ENCODE results near the gene GSG1L2. TPM values are rescaled to one million over a fixed set of nuclear protein-coding genes. Genes with fewer than 3 reads are reported as not detected.

The GSG1L2 gene
- total and polyA plus RNA-seq, 4 donors = not detected

DNA sequence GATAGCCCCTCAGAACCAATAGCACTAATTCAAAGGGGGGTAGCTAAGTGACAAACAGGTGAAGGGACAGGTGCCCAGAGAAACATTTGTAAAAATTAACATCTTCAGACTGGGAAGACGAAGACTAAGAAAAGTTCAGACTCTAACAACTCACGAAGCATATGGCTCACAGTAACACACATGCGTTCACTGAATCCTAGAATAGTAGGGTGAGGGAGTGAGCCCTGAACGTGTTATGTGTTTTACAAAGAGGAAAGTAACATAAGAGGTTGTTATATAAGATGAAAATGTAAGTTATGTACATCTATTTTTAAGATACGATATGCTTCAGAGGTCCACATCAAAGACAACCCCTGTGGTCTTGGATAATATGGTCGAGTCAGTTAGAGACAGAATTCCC, 15.2 kb downstream of the GSG1L2 start:
- Histone ChIP-seq H3K9me3 (ENCODE audit: control insufficient read depth in 4 of 4, low read length in 3 of 4) (no peaks in the 10 kb centered on the region), H3K27ac (ENCODE audit: low read depth in 1 of 2, low read length in 2 of 2) (no peak overlapping the region), H3K4me1 (ENCODE audit: control insufficient read depth in 4 of 4, insufficient read depth in 4 of 4, low read length in 3 of 4) (no peaks in the 10 kb centered on the region), H3K9ac (ENCODE audit: low read depth in 1 of 2, low read length in 2 of 2) (no peak overlapping the region), H3K4me3 (ENCODE audit: low read depth in 1 of 3, low read length in 3 of 3) (no peak overlapping the region), H3K36me3 (ENCODE audit: control insufficient read depth in 4 of 4, insufficient read depth in 3 of 4, low read depth in 1 of 4, low read length in 3 of 4) (no peaks in the 10 kb centered on the region), H3K27me3 (ENCODE audit: control insufficient read depth in 4 of 4, insufficient read depth in 4 of 4, low read length in 3 of 4) (peaks cover 0 to 8% (median 2%) of the 10 kb centered on the region in 4 donors)
- DNase-seq (ENCODE audit: low spot score) = no peak
- TF ChIP-seq YY1 (IDR thresholded peaks at IDR 0.05) = no peak
- TF ChIP-seq, protein P1, sequence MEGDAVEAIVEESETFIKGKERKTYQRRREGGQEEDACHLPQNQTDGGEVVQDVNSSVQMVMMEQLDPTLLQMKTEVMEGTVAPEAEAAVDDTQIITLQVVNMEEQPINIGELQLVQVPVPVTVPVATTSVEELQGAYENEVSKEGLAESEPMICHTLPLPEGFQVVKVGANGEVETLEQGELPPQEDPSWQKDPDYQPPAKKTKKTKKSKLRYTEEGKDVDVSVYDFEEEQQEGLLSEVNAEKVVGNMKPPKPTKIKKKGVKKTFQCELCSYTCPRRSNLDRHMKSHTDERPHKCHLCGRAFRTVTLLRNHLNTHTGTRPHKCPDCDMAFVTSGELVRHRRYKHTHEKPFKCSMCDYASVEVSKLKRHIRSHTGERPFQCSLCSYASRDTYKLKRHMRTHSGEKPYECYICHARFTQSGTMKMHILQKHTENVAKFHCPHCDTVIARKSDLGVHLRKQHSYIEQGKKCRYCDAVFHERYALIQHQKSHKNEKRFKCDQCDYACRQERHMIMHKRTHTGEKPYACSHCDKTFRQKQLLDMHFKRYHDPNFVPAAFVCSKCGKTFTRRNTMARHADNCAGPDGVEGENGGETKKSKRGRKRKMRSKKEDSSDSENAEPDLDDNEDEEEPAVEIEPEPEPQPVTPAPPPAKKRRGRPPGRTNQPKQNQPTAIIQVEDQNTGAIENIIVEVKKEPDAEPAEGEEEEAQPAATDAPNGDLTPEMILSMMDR (IDR thresholded peaks at IDR 0.05; ENCODE audit: low read depth, low read length, missing input control) = no peak
- TF ChIP-seq GABPA (IDR thresholded peaks at IDR 0.05 in 1 of 2, conservative IDR thresholded peaks at IDR 0.05 in 1 of 2) = no peak
- TF ChIP-seq EGR1 (IDR thresholded peaks at IDR 0.05; ENCODE audit: low read depth in 2 of 2) = no peak
- TF ChIP-seq ZBTB33 (IDR thresholded peaks at IDR 0.05) = no peak
- TF ChIP-seq FOXA2 (IDR thresholded peaks at IDR 0.05) = no peak
- TF ChIP-seq RXRA (IDR thresholded peaks at IDR 0.05) = no peak
- no peak for TF ChIP-seq MAX (IDR thresholded peaks at IDR 0.05)
- TF ChIP-seq, protein P2, sequence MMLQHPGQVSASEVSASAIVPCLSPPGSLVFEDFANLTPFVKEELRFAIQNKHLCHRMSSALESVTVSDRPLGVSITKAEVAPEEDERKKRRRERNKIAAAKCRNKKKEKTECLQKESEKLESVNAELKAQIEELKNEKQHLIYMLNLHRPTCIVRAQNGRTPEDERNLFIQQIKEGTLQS (IDR thresholded peaks at IDR 0.05) = no peak
- WGBS = 69% methylated on average over 6 of the region's 6 CpGs

DNA sequence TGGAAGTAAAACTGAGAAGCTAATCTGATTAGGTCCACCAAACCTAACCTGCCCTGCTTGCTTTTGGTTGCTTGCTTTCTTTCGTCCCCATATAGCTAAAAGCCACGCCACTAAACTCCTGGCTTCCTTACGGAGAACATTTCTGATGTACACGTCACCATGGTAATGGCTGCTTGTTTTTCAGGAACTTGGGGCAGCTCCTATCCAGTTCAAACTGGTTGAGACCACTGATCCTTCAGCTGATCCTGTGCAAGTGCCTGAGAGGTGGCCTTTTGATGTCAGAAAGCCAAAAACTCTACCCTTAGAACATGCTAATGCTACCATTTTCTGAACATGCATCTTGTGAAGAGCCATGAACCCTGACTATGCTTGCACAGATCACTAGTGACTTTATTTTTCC, 16.1 kb downstream of the GSG1L2 start:
- Histone ChIP-seq H3K9ac (ENCODE audit: low read depth in 1 of 2, low read length in 2 of 2) (no peak overlapping the region), H3K27ac (ENCODE audit: low read depth in 1 of 2, low read length in 2 of 2) (no peak overlapping the region), H3K27me3 (ENCODE audit: control insufficient read depth in 4 of 4, insufficient read depth in 4 of 4, low read length in 3 of 4) (peaks cover 0 to 4% (median 2%) of the 10 kb centered on the region in 4 donors), H3K9me3 (ENCODE audit: control insufficient read depth in 4 of 4, low read length in 3 of 4) (no peaks in the 10 kb centered on the region), H3K4me3 (ENCODE audit: low read depth in 1 of 3, low read length in 3 of 3) (no peak overlapping the region), H3K4me1 (ENCODE audit: control insufficient read depth in 4 of 4, insufficient read depth in 4 of 4, low read length in 3 of 4) (no peaks in the 10 kb centered on the region), H3K36me3 (ENCODE audit: control insufficient read depth in 4 of 4, insufficient read depth in 3 of 4, low read depth in 1 of 4, low read length in 3 of 4) (no peaks in the 10 kb centered on the region)
- WGBS = 70% methylated on average over 4 of the region's 4 CpGs
- no peak for TF ChIP-seq EGR1 (IDR thresholded peaks at IDR 0.05; ENCODE audit: low read depth in 2 of 2)
- no peak for TF ChIP-seq HNF4G (IDR thresholded peaks at IDR 0.05)
- no peak for TF ChIP-seq SP1 (IDR thresholded peaks at IDR 0.05)
- TF ChIP-seq FOXA1 (IDR thresholded peaks at IDR 0.05) = no peak
- TF ChIP-seq GABPA (IDR thresholded peaks at IDR 0.05 in 1 of 2, conservative IDR thresholded peaks at IDR 0.05 in 1 of 2) = no peak
- DNase-seq (ENCODE audit: low spot score) = no peak

- no peaks in the 10 kb centered on the region for H3K36me3 ChIP-seq (ENCODE audit: control insufficient read depth in 4 of 4, insufficient read depth in 3 of 4, low read depth in 1 of 4, low read length in 3 of 4)
- no peak overlapping the region for H3K27ac ChIP-seq (ENCODE audit: low read depth in 1 of 2, low read length in 2 of 2)
- no peak overlapping the region for H3K4me3 ChIP-seq (ENCODE audit: low read depth in 1 of 3, low read length in 3 of 3)
- H3K4me1 ChIP-seq (ENCODE audit: control insufficient read depth in 4 of 4, insufficient read depth in 4 of 4, low read length in 3 of 4) = no peaks in the 10 kb centered on the region
- TF ChIP-seq, protein P3, sequence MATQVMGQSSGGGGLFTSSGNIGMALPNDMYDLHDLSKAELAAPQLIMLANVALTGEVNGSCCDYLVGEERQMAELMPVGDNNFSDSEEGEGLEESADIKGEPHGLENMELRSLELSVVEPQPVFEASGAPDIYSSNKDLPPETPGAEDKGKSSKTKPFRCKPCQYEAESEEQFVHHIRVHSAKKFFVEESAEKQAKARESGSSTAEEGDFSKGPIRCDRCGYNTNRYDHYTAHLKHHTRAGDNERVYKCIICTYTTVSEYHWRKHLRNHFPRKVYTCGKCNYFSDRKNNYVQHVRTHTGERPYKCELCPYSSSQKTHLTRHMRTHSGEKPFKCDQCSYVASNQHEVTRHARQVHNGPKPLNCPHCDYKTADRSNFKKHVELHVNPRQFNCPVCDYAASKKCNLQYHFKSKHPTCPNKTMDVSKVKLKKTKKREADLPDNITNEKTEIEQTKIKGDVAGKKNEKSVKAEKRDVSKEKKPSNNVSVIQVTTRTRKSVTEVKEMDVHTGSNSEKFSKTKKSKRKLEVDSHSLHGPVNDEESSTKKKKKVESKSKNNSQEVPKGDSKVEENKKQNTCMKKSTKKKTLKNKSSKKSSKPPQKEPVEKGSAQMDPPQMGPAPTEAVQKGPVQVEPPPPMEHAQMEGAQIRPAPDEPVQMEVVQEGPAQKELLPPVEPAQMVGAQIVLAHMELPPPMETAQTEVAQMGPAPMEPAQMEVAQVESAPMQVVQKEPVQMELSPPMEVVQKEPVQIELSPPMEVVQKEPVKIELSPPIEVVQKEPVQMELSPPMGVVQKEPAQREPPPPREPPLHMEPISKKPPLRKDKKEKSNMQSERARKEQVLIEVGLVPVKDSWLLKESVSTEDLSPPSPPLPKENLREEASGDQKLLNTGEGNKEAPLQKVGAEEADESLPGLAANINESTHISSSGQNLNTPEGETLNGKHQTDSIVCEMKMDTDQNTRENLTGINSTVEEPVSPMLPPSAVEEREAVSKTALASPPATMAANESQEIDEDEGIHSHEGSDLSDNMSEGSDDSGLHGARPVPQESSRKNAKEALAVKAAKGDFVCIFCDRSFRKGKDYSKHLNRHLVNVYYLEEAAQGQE (IDR thresholded peaks at IDR 0.05) = no peak
- TF ChIP-seq SP1 (IDR thresholded peaks at IDR 0.05) (no peak), MAX (IDR thresholded peaks at IDR 0.05) (no peak), JUND (IDR thresholded peaks at IDR 0.05) (no peak), RAD21 (IDR thresholded peaks at IDR 0.05) (no peak), YY1 (IDR thresholded peaks at IDR 0.05) (no peak), HNF4G (IDR thresholded peaks at IDR 0.05) (no peak)
- no peak for DNase-seq (ENCODE audit: low spot score)
- no peak overlapping the region for H3K9ac ChIP-seq (ENCODE audit: low read depth in 1 of 2, low read length in 2 of 2)
- H3K9me3 ChIP-seq (ENCODE audit: control insufficient read depth in 4 of 4, low read length in 3 of 4) = no peaks in the 10 kb centered on the region
- peaks cover 0 to 6% (median 0%) of the 10 kb centered on the region in 4 donors for H3K27me3 ChIP-seq (ENCODE audit: control insufficient read depth in 4 of 4, insufficient read depth in 4 of 4, low read length in 3 of 4)
- WGBS = 62% methylated on average over 4 of the region's 4 CpGs
These were observed 19.2 kb downstream of the GSG1L2 start for GRCh38 chr17:9802697-9803096.

Data from liver (tissue), 9 donors.